Glomerular endothelial cell (primary cell): ENCODE data around the gene EMC10. TPM values are rescaled to one million over a fixed set of nuclear protein-coding genes. Genes with fewer than 3 reads are reported as not detected.

Experiments used
- DNase-seq: peaks from one replicate; pipeline ENCODE4 v3.0.0-alpha.2; 2011; ENCODE audit warnings: low read depth, low spot score; ENCODE audit errors: extremely low read depth
- total RNA-seq: library from RNA; depleted of rRNA; stranded (reverse); fragments of >200 nt; gene quantifications from 2 replicates; pipeline ENCODE4 v1.2.3, GENCODE V29; 2015

EMC10 gene
- total RNA-seq, 1 donor from 2014 or later, result 120 TPM

DNA sequence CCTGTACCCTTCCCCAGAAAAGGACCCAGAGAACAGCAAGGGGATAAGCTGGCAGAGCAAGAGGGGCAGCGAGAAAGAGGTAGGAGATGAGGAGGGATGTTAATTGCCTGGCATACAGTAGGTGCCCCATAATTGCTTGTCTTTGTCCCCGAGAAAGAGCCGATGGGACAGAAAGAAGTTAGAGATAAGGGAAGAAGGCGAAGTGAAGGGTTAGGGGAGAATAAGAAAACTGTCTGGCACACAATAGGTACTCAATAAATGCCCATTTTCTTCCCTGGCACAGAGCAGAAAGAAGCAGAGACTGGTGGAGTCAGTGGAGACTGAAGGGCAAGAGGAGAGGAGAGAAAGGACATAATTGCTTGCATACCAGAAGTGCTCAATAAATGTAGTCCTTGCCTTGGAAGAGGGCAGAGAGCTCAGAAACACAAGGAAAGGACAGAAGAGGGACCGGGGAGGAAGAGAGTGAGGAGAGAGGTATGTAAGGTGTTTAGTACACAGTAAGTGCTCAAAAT is 18.8 kb downstream of the EMC10 start:
- no peak for DNase-seq

DNA sequence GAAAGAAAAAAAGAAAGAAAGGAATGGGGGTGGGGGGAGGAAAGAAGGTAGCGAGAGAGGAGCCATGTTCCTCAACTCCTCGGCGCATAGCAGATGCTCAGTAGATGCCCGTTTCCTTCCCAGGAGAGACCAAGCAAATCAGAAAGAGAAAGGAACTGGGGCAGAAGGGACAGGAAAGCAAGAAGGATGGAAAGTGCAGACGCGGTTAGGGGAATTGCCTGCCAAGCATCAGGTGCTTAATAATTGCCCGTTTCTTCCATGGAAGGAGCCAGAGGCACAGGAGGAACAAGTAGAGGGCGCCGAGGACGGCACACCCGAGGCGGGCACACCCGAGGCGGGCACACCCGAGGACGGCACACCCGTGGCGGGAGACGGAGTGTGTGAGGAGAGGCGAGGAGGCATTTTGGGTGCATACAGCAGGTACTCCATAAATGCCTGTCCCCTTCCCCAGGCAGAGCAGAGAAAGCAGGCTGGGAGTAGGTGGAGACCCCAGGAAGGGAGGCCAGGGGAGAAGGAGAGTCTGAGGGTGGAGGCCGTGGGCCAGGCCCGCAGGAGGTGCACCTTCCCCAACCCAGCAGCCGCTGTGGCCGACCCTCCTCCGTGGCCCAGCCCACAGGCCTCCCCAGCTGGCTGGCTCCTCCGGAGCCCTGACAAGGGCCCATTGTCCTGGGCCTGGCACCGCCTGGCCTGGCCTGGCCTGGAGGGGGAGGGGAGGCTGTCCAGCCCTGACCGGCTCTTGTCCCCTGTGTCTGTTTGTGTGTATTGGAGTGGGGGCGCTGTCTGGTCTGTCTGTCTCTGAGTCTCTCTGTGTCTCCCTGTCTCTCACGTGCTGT is 20.1 kb downstream of the EMC10 start:
- DNase-seq, result no peak

DNA sequence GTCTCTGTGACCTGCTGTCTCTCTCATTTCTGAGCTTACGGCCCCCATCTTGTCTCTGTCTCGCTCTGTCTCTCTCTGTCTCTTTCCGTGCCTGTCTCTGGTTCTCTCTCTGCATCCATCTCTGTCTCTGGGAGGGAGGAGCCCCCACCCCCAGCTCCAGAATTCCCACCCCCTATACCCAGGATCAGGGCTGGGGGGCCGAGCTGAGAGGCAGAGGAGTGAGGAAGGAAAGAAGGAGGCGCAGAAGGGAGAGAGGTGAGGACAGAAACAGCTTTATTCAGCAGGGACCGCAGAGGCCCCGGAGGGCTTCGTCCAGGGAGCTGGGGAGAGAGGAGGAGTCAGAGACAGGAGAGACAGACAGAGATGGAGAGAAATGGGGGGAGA is 20.7 kb downstream of the EMC10 start:
- DNase-seq, result no peak

DNA sequence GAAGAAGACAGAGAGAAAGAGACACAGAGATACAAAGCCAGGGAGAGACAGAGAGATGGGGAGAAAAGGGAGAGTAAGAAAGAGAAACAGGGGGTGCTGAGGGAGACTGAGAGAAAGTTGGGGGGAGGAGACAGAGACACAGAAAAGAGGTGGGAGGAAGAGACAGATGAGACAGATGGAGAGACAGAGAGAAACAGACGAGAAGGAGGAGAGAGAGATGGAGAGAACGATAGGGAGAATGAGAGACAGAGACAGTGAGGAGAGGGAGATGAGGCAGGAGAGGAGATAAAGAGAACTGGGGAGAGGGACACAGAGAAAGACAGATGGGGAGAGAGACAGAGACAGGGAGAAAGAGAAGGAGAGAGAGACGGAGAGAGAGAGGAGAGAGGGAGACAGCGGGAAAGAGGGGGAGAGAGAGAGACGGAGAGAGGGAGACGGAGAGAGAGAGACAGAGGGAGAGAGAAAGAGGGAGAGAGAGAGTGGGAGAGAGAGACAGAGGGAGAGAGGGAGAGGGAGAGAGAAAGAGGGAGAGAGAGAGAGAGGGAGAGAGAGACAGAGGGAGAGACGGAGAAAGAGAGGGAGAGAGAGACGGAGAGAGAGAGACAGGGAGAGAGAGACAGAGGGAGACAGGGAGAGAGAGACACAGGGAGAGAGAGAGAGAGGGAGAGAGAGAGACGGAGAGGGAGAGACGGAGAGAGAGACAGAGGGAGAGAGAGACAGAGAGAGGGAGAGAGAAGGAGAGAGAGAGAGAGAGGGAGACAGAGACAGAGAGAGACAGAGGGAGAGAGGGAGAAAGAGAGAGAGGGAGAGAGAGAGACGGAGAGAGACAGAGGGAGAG is 22.1 kb downstream of the EMC10 start:
- DNase-seq, result no peak

DNA sequence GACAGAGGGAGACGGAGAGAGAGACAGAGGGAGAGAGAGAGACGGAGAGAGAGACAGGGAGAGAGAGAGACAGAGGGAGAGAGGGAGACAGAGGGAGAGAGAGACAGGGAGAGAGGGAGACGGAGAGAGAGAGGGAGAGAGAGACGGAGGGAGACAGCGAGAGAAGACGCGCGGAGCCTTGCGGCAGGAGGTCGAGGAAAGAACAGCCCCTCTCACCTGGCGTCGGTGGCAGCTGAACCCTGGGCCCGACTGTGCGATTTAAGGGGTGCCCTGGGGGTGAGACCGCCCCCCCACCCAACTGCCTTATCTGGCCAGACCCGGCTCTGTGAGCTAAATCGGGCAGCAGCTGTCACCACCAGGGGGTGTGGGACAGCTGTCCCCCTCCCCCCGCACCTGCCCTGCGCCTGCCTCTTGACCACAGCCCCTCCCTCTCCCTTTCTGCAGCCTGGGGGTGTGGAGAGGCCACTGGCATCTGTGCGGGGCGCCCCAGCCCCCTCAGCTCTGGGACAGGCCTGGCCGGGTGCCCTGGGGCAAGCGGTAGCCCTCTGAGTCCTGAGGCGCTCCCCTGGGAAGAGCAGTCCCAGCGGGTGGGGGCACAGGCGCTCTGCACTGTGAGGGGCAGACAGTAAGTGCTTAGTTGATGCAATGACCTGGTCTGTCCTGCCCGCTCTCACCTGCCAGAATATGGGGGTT is 23.9 kb downstream of the EMC10 start:
- DNase-seq, result no peak

DNA sequence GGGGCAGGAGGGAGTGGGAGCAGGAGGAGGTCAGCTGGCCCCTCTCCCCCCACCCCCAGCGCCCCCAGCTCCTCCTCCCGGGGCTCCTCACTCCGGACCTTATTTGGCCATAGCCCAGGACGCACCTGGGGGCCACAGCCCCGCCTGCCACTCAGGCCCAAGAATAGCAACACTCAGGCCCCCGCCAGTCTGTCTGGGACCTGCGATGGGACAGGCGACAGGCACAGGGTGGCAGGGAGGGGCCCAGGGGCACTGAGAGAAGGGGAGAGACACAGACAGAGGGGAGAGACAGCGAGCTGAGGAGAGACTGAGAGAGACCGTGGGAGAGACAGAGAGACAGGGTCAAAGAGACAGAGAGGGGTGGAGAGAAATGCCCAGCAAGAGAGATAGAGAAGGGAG is 24.4 kb downstream of the EMC10 start:
- DNase-seq, result no peak

DNA sequence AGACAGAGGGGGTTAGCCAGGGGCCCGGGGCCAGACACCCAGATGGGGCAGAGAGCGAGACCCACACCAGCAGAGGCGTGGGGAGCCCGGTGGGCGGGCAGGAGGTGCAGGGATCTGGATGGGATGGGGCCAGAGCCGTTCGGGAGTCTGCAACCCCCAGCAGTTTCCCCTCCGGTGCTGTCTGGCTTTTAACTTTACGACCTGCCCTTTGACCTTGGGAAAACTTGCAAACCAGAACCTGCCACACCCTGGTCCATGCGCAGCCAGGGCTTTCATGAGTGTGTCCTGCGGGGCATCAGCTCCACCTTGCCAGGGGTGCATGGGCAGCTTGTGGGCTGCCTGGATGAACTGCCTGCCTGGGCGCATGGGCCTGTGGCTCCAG is 24.9 kb downstream of the EMC10 start:
- DNase-seq, result no peak

DNA sequence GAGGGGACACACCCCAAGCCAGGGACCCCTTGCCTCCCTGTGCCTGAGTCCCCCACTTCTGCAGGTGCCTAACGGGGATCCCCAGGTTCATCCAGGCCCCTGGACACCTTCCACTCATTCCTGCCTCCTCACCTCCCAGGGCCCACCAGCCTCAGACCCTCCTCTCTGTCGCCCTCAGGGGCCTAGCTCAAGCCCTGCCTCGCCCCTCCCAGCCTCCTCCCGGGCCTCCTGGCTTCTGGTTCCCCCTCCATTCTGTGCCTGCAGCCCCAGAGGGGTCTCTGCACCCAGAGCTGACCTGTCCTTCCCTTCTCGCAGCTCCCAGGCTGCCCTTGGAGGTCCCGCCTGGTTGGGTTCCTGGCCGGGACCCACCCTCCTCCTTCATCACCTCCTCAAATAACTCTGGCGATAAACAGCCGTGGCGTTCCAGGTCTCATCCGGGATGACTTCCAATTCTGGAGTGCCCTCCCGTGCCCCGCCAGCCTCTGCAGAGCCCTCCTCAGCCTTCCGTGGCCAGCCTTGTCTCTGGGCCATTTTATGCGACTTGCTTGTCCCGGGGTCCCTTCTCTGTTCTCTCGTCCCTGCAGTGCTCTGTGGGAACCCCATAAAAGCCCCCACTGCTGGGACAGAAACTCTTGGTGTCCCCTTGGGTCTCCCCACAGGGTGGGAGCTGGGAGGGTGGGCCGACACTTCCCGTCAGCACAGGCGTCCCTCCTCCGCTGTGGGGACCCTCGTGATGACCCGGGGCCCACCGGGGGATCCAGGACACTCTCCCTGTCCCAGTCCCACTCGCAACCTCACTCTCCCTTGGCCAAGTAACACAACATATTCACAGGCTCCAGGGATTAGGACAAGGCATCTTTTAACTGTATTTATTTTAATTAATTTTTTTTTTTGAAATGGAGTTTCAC is 25.5 kb downstream of the EMC10 start:
- DNase-seq, result no peak

DNA sequence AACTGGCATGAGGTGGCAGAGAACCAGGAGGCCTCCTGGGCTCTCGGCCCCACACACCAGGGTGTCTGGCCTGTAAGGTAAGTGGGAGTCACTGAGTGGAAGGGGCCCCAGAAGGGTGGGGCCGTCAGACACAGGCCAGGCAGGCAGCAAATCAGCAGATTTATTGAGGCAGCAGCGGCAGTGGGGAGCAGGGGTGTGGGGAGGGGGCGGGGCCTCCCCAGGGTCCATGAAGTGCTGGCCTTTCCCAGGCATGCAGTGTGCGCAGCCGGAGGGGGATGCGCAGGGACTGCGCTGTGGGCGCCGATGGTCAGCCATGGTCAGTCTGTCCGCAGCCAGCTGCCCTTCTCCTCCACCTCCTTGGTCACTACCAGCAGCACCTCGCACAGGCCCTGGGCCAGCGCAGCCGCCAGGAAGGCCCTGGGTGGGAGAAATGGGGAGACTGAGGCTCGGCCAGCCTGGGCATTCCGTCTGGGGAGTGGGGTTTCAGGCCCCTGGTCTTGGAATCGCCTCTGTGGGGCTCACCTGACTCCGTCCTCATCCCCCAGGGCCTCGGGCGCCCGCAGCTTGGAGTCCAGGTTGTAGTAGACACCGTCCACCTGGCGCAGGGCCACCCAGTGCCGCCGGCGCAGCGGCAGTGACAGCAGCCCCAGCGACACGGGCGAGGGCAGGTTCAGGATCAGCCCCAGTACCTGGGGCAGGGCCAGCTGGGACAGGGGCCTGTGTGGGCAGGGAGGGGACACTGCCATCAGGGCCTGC is 29.7 kb downstream of the EMC10 start:
- no peak for DNase-seq

DNA sequence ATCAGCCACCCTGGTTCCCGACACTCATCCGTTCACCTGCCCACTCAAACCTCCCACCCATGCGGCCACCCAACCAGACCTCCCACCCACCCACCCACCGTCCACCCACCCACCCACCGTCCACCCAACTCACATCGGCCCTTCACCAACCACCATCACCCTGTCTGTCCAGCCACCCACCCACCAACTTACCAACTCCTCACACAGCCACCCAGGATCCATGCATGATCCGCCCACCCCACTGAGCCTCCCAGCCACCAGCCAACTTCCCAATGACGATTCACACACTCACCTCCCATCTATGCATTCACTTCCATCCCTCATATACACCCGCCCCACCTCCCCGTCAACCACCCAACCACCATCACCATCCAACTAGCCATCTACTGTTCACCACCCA is 30.4 kb downstream of the EMC10 start:
- no peak for DNase-seq

DNA sequence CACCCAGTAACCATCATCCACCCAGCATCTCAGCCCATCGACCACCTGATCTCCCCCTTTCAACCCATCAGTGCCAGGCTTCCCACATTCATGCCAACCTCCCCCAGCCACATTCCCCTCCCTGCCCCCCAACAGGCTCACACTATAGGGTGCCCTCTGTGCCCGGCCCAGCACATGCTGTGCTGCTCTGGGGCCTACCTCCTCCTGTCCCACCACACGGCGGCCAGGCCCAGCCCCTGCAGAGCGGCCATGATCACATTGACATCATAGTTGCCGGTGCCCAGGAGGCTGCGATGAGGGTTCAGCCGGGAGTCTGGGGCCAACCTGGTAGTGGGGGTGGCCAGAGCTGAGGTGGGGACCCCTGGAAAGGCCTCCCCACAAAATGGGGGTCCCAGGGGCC is 31.1 kb downstream of the EMC10 start:
- no peak for DNase-seq

DNA sequence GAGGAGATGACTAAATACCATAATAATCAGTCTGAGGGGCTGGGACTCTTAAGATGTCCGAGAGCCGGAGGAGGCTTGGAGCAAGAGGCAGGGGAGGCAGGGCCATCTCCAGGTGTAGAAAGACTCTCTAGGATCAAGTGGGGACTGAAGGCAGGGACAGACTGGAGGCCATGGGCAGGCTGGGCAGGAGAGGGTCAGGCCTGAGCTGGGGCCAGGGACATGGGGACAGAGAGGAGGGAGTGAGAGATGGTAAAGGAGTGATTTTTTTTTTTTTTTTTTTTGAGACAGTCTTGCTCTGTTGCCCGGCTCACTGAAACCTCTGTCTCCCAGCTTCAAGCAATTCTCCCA is 32.5 kb downstream of the EMC10 start:
- no peak for DNase-seq

DNA sequence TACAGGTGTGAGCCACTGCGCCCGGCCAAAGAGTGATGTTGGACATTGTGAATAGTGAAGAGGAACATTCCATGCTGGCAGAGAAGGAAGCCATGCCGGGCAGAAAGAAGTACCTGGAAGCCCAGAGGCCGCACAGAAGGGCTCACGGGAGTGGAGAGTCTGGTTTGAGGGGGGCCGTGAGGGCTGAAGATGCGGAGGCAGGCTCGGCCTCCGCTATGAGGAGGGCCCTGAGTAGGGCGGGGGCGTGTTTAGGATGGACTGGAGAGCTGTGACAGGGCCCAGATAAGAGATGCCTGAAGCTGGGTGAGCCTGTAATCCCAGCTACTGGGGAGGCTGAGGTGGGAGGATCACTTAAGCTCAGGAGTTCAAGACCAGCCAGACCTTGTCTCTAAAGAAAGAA is 33.1 kb downstream of the EMC10 start:
- no peak for DNase-seq

DNA sequence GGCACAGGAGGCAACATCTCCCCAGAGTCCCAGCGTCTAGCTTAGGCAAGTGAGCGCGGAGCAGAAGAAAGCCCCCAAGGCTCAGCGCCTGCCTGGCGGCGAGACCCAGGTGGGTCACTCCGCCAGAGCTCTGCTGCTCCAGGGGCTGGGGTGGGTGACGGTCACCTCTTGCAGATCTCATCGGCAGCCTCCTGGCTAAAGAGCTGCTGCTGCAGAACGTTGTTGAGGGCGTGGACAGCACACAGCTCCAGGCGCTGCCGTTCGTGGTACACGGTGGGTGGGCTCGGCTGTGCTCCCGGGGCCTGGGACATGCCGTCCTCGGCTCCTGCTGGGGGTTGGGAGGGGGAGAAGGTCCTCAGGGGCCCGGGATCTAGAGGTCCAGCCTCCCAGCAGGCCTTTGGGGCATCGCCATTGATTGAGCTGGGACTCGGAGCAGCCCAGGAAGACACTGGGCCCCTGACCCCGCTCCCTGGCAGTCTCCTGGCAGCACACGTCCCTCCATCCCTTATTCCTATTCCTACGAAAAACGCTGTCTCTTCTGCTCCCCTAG is 33.9 kb downstream of the EMC10 start:
- DNase-seq, result no peak

DNA sequence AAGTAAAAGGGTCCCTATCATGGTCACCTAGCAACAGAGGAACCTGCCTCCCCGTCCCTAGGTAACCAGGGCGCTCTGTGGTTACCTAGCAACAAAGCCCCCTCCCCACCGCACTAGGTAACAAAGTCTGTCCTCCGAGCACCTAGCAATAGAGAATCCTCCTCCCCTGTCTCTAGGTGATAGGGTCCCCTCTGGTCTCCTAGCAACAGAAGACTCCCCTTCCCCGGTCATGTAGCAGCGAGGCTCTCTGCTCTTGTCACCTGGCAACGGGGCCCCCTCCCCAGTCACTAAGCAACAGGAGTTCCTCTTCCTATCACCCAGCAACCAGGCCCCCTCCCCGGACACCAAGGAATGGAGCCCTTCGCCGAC is 34.4 kb downstream of the EMC10 start:
- DNase-seq, result no peak

DNA sequence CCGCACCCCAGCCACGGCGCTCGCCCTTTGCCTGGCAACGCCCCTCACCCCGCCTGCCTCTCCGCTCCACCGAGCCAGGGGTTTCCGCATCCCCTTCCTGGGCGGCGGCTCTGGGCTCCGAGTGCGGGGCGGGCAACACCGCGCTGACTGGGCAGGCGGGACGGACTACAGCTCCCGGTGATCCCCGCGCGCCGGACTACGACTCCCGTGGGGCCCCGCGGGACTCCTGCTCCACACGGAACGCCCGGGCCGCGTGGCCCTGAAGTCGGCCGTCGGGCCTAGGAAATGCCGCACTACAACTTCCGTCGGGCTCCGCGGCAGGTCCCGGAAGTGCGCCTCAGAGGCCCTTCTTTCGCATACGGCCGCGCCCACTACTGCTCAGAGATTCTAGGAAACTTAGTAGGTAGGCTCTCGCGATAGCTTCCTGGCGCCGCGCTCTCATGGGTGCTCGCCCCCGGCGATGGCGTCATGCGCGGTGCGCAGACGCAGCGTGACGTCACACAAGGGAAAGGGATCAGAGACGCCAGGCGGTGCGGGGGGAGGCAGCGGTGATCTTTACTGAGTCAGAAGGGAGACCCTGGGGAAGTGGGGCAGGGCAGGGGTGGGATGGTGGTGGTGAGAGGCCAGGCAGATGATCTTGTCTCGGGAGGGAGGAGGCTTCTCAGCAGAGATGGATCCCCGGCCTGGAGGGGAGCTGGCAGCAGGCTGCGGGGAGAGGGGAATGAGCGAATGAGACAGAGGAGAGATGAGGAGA is 34.9 kb downstream of the EMC10 start, which contains the start of gene JOSD2:
Gene JOSD2, minus strand, starts transcription at position 123 of the 754 bp plus-strand sequence. CDS start 760 bp downstream, outside the sequence.
- DNase-seq, result peak; percentile 87

DNA sequence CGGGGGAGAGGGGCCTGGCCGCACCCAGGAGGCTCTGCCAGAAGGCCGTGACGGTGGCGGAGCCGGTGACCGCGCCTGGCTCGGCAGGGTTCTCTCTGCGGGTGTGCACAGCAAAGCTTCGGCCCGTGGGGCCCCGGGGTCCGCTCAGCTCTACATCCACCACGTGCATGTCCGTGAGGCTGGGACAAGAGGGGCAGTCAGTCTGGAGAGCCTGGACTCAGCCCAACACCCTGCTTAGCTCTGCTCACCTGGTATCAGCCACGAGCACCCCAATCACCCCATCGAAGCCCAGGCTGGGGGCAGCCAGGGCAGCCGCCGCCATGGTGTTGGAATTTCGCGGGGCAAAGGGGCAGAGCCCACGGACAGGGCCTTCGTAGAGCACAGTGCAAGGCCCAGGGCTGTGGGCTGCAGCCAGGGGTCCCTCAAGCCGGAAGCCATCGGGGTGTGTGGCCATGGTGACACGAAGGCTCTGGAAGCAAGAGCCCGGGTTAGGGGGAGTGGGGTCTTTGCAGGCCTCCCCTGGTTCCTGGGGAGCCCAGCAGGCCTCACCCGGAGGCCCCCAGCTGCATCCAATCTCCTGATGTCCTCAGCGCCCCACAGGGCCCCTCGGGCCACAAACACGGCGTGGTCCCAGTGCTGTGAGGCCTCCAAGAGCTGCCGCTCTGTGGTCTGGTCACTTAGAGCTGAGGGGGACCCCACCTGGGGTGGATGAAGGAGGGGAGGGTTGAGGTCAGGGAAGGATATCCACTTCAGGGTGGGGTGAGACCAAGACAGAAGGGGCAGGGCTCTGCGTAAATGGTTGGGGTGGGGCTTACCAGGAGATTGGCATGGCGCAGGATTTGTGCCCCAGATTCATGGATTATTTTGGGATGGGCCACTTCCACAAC is 36.0 kb downstream of the EMC10 start:
- DNase-seq, result no peak
